ENCODE measurements around the gene COL28A1.

- no peak for TF ChIP-seq CTCF (IDR thresholded peaks at IDR 0.05)
- no peak for TF ChIP-seq EZH2phosphoT487 (IDR thresholded peaks at IDR 0.05)
- TF ChIP-seq EZH2 (IDR thresholded peaks at IDR 0.05) = no peak
Observed at GRCh38 chr7:7548407-7548806, 12.7 kb upstream of the COL28A1 start.

Data from neural progenitor cell (in vitro differentiated cells).